WTC11 (cell line): Measurements from ENCODE around the gene MRPL2. TPM values are rescaled to one million over a fixed set of nuclear protein-coding genes. Genes with fewer than 3 reads are reported as not detected.

Experiments
- ATAC-seq: fragments of 200-7000 bp; cut with Tn5 transposase; 2 replicates; pipeline ENCODE4 v1.10.0; 2021; ENCODE audit warnings: mild to moderate bottlenecking, moderate library complexity
- CTCF ChIA-PET: fragments of 300-600 bp; sonication (Branson Sonifier 250); formaldehyde crosslinking; loops from one replicate; lab custom pipeline; 2021; ENCODE audit warnings: antibody characterized with exemption; lab: Charles Lee
- POLR2A ChIA-PET: fragments of 350-600 bp; sonication (Branson Sonifier 250); formaldehyde crosslinking; loops from one replicate; lab custom pipeline; 2021; ENCODE audit warnings: antibody characterized with exemption; lab: Charles Lee
- DNase-seq: peaks from one replicate; pipeline ENCODE4 v3.0.0; 2021; ENCODE audit warnings: low spot score
- H3K27ac Mint-ChIP-seq: 2 replicates; pipeline ENCODE4 v1.8.0; 2021; ENCODE audit warnings: mixed read lengths
- H3K27me3 Mint-ChIP-seq: 2 replicates; pipeline ENCODE4 v1.8.0; 2021; ENCODE audit warnings: low read depth, mild to moderate bottlenecking, moderate library complexity, mixed read lengths
- H3K36me3 Mint-ChIP-seq: 2 replicates; pipeline ENCODE4 v1.8.0; 2021; ENCODE audit warnings: mixed read lengths
- H3K4me1 Mint-ChIP-seq: 2 replicates; pipeline ENCODE4 v1.8.0; 2022; ENCODE audit warnings: mixed read lengths
- H3K4me3 Mint-ChIP-seq: 2 replicates; pipeline ENCODE4 v1.8.0; 2021; ENCODE audit warnings: mild to moderate bottlenecking, moderate library complexity, mixed read lengths
- H3K9me3 Mint-ChIP-seq: 2 replicates; pipeline ENCODE4 v1.8.0; 2021; ENCODE audit warnings: mixed read lengths
- ARID4B ChIP-seq: sonication (generic); formaldehyde crosslinking; IDR thresholded peaks from 2 replicates; pipeline ENCODE4 v1.8.0; 2023; ENCODE audit warnings: missing genetic modification reagents, mild to moderate bottlenecking, borderline replicate concordance
- ATF1 ChIP-seq: sonication (generic); formaldehyde crosslinking; IDR thresholded peaks from 2 replicates; pipeline ENCODE4 v1.8.1; 2023; ENCODE audit warnings: mild to moderate bottlenecking, moderate library complexity, missing genetic modification reagents
- ATF2 ChIP-seq: sonication (generic); formaldehyde crosslinking; IDR thresholded peaks from 2 replicates; pipeline ENCODE4 v1.8.1; 2022; ENCODE audit warnings: low read depth, missing genetic modification reagents, borderline replicate concordance
- CBFB ChIP-seq: sonication (generic); formaldehyde crosslinking; IDR thresholded peaks from 2 replicates; pipeline ENCODE4 v1.8.1; 2022; ENCODE audit warnings: mild to moderate bottlenecking, low read depth, missing genetic modification reagents
- CTCF ChIP-seq: fragments of 200-600 bp; IDR thresholded peaks from 2 replicates; pipeline ENCODE4 v1.8.0; 2022; ENCODE audit warnings: antibody characterized with exemption
- ETV6 ChIP-seq: sonication (generic); formaldehyde crosslinking; IDR thresholded peaks from 2 replicates; pipeline ENCODE4 v1.8.1; 2022; ENCODE audit warnings: mild to moderate bottlenecking, missing genetic modification reagents
- FOXJ3 ChIP-seq: sonication (generic); formaldehyde crosslinking; IDR thresholded peaks from 2 replicates; pipeline ENCODE4 v1.9.0; 2021; ENCODE audit warnings: missing genetic modification reagents, mild to moderate bottlenecking, borderline replicate concordance
- GRHL2 ChIP-seq: fragments of 250-450 bp; sonication (Bioruptor Pico); IDR thresholded peaks from 2 replicates; pipeline ENCODE4 v1.8.0; 2022; ENCODE audit warnings: mild to moderate bottlenecking, moderate library complexity; ENCODE audit not compliant: insufficient replicate concordance, severe bottlenecking
- IRF2 ChIP-seq: sonication (generic); formaldehyde crosslinking; IDR thresholded peaks from 2 replicates; pipeline ENCODE4 v1.8.0; 2022; ENCODE audit warnings: low read depth, missing genetic modification reagents, borderline replicate concordance
- NFE2L1 ChIP-seq: sonication (generic); formaldehyde crosslinking; IDR thresholded peaks from 2 replicates; pipeline ENCODE4 v1.8.1; 2023; ENCODE audit warnings: missing genetic modification reagents
- NR3C1 ChIP-seq: sonication (generic); formaldehyde crosslinking; conservative IDR thresholded peaks from 2 replicates; pipeline ENCODE4 v1.8.1; 2023; ENCODE audit warnings: low read depth, mild to moderate bottlenecking, missing genetic modification reagents
- RELA ChIP-seq: sonication (generic); formaldehyde crosslinking; IDR thresholded peaks from 2 replicates; pipeline ENCODE4 v1.8.1; 2022; ENCODE audit warnings: missing genetic modification reagents, mild to moderate bottlenecking, borderline replicate concordance
- SOX15 ChIP-seq: fragments of 250-450 bp; sonication (Bioruptor Pico); IDR thresholded peaks from 2 replicates; pipeline ENCODE4 v1.9.0; 2021; ENCODE audit warnings: mild to moderate bottlenecking
- ZBTB43 ChIP-seq: sonication (generic); formaldehyde crosslinking; IDR thresholded peaks from 2 replicates; pipeline ENCODE4 v1.8.1; 2023; ENCODE audit warnings: mild to moderate bottlenecking, missing genetic modification reagents
- ZMAT4 ChIP-seq: fragments of 250-450 bp; sonication (Bioruptor Pico); IDR thresholded peaks from 2 replicates; pipeline ENCODE4 v1.9.0; 2021; ENCODE audit warnings: mild to moderate bottlenecking
- ZNF263 ChIP-seq: sonication (generic); formaldehyde crosslinking; IDR thresholded peaks from 2 replicates; pipeline ENCODE4 v1.8.1; 2022; ENCODE audit warnings: low read depth, mild to moderate bottlenecking, moderate library complexity, missing genetic modification reagents
- total RNA-seq: library from RNA; stranded (reverse); gene quantifications from 3 replicates; pipeline ENCODE4 v1.2.3, GENCODE V29; 2021

Gene MRPL2
- total RNA-seq, 1 experiment from 2014 or later: 131 TPM

- no peak for TF ChIP-seq IRF2 (CRISPR knock-in tag)
- TF ChIP-seq ETV6 (CRISPR knock-in tag): no peak
- TF ChIP-seq ATF1 (CRISPR knock-in tag): no peak
- no peak for TF ChIP-seq GRHL2 (CRISPR knock-in tag)
- no peak for TF ChIP-seq CTCF
- TF ChIP-seq, all 79 proteins: peak for 0
- DNase-seq (no peak), ATAC-seq (no peak)
- CTCF ChIA-PET: no interaction called here
- POLR2A ChIA-PET: no interaction called here
- H3K27ac Mint-ChIP-seq: peak overlapping the region; percentile 82
- no peaks in the 10 kb centered on the region for H3K27me3 Mint-ChIP-seq
- peaks cover 22% of the 10 kb centered on the region for H3K36me3 Mint-ChIP-seq
- H3K4me1 Mint-ChIP-seq: peaks cover 42% of the 10 kb centered on the region
- no peak overlapping the region for H3K4me3 Mint-ChIP-seq
- H3K9me3 Mint-ChIP-seq: no peaks in the 10 kb centered on the region
Measured at GRCh38 chr6:43055966-43056365, 3.3 kb downstream of the MRPL2 start.

- TF ChIP-seq NFE2L1 (CRISPR knock-in tag): no peak
- no peak for TF ChIP-seq FOXJ3 (CRISPR knock-in tag)
- no peak for TF ChIP-seq ZMAT4 (CRISPR knock-in tag)
- TF ChIP-seq ARID4B (CRISPR knock-in tag): no peak
- TF ChIP-seq ZNF263 (CRISPR knock-in tag): no peak
- TF ChIP-seq SOX15 (CRISPR knock-in tag): no peak
- no peak for TF ChIP-seq ZBTB43
- no peak for TF ChIP-seq NR3C1
- TF ChIP-seq CBFB (CRISPR knock-in tag): no peak
- no peak for TF ChIP-seq RELA
- TF ChIP-seq ATF2 (CRISPR knock-in tag): no peak
- no peak for DNase-seq
- Mint-ChIP-seq H3K4me1 (peaks cover 32% of the 10 kb centered on the region), H3K9me3 (no peaks in the 10 kb centered on the region), H3K36me3 (peaks cover 37% of the 10 kb centered on the region), H3K27me3 (no peaks in the 10 kb centered on the region), H3K27ac (peak overlapping the region; percentile 95), H3K4me3 (peak overlapping the region; percentile 91)
- no peak for ATAC-seq
- ChIA-PET POLR2A (interaction anchor here (0.6 to 2.5 kb wide), 11 partner anchors 18 to 439 kb away, joined by 3 to 13 read pairs (median 4); partner anchors contain the start of genes CRIP3, KLHDC3, RRP36 and SRF), CTCF (interaction anchor here (0.6 to 2.3 kb wide), 10 partner anchors 21 to 175 kb away, joined by 3 to 22 read pairs (median 4); partner anchors contain the start of genes CNPY3, DNPH1, GNMT and PTK7)
Measured at GRCh38 chr6:43054206-43054943, 4.9 kb downstream of the MRPL2 start.
